Motor neuron (in vitro differentiated cells): Measurements from ENCODE around the gene ZNF555. TPM values are rescaled to one million over a fixed set of nuclear protein-coding genes. Genes with fewer than 3 reads are reported as not detected.

Source experiments
- ATAC-seq, 8 experiments: fragments of 200-7000 bp; cut with Tn5 transposase; replicated peaks in 6 of 8; 2 replicates each; pipeline ENCODE4 v1.8.0; 2021; ENCODE audit warnings: mild to moderate bottlenecking in 8 of 8, moderate library complexity in 8 of 8
- H3K27ac ChIP-seq, 2 donors: fragments of 250-450 bp; sonication (Bioruptor Pico); 2 replicates each; pipeline ENCODE4 v1.9.0; 2021; ENCODE audit warnings: antibody characterized with exemption in 2 of 2, mild to moderate bottlenecking in 2 of 2, moderate library complexity in 1 of 2
- H3K4me1 ChIP-seq, 2 donors: fragments of 250-450 bp; sonication (Bioruptor Pico); replicated peaks in 1 of 2; 2 replicates each; pipeline ENCODE4 v1.6.1; 2021; ENCODE audit warnings: antibody characterized with exemption in 2 of 2, mild to moderate bottlenecking in 2 of 2, moderate library complexity in 1 of 2
- H3K4me3 ChIP-seq, 5 donors: fragments of 250-450 bp; sonication (Bioruptor Pico); 2 replicates each; pipeline ENCODE4 v1.9.0; 2021; ENCODE audit warnings: antibody characterized with exemption in 5 of 5, mild to moderate bottlenecking in 5 of 5, moderate library complexity in 4 of 5
- WGBS, 10 experiments: fragments of 450-650 bp; shearing (Covaris generic); methylation state at CpG; one replicate each; pipeline ENCODE4 v1.0.0; 2022; 5-methylcytosine and 5-hydroxymethylcytosine counted together
- in situ Hi-C, 9 experiments: fragments of 400-800 bp; cut with MboI; loops; one replicate each; pipeline ENCODE4 v1.15.0; 2021; ENCODE audit warnings: low sequenced_read_pairs in 9 of 9, low pct_unique_long_range_greater_than_20kb in 2 of 9; ENCODE audit not compliant: unreplicated experiment in 9 of 9
- total RNA-seq, 8 experiments: library from RNA; unstranded; fragments of 300-600 nt; gene quantifications; 2 replicates each; pipeline versions ENCODE4 v1.2.3 to v1.2.4, GENCODE V29; 2022

ZNF555 gene
- total RNA-seq, 8 experiments from 2014 or later: 1.1 to 11.6 (median 8.7) TPM

DNA sequence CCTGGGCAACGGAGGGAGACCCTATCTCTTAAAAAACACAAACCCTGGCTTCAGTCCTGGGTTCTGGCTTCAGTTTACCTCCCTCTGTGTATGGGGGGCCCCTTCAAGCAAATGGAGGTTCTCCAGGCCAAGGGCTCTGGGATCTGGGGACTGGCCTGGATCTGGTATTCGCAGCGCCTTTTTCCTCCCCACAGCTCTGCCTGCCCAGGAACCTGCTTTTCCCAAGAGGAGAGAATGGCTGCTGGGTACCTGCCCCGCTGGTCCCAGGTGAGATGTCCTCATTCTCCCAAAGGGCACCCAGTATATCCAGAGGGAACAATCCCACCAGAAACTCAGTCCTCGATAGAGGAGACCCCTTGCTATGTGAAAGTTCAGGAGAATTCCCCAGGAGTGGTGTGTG is 18.4 kb upstream of the ZNF555 start:
- Histone ChIP-seq H3K4me3 (no peak overlapping the region), H3K4me1 (no peaks in the 10 kb centered on the region), H3K27ac (no peak overlapping the region)
- no peak for ATAC-seq
- whole genome bisulfite sequencing, 10 experiments: 80 to 100% (median 92%) methylated on average over 1 to 4 of the region's 5 CpGs; no CpG with 5 or more reads in 5 of the 10 experiments
- in situ Hi-C loops: no loop called here

DNA sequence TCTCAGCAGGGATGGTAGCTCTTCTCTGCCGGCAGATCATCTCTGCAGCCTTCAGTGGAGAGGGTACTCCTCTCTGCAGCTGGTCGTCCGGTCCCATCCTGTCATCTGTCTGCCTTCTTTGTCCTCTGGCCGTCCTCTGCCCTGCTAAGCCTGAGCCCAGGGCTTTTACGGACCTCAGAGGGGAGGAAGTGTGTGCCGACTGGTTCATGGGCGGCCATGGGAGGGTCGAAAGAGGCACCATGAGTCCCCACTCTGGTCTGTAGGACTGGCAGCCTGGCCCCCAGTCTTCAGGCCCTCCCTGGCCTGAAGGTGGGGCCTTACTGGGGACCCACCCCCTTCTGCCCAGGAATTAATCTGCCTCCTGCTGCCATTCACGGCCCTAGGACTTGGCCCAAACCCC is 17.6 kb upstream of the ZNF555 start:
- no peak for ATAC-seq
- Histone ChIP-seq H3K4me3 (no peak overlapping the region), H3K4me1 (no peaks in the 10 kb centered on the region), H3K27ac (no peak overlapping the region)
- 72 to 100% (median 100%) methylated on average over 1 to 5 of the region's 9 CpGs; no CpG with 5 or more reads in 5 of the 10 experiments for WGBS, 10 experiments
- in situ Hi-C loops: no loop called here

DNA sequence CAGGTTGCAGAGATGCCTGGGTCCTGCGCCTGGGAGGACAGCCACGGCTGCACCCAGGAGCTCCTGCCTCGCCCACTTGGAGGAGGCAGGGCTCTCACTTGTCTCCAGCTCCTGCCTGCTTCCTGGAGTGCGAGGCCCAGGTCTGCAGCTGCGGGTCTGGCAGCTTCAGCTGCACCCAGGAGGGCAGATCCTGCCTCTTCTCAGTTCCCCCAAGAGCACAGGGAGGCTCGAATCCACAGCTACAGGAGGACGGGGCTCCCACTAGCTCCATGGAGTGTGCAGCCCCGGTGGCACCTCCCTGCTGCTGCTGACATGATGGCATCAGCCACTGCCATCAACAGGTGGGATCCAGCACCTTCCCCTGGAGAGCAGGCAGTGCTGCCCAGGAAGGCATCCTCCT is 17.1 kb upstream of the ZNF555 start:
- in situ Hi-C loops: no loop called here
- no peak for ATAC-seq
- 25 to 100% (median 72%) methylated on average over 1 to 4 of the region's 8 CpGs; no CpG with 5 or more reads in 6 of the 10 experiments for WGBS, 10 experiments
- H3K4me3 ChIP-seq: no peak overlapping the region
- no peak overlapping the region for H3K27ac ChIP-seq
- H3K4me1 ChIP-seq: no peaks in the 10 kb centered on the region

DNA sequence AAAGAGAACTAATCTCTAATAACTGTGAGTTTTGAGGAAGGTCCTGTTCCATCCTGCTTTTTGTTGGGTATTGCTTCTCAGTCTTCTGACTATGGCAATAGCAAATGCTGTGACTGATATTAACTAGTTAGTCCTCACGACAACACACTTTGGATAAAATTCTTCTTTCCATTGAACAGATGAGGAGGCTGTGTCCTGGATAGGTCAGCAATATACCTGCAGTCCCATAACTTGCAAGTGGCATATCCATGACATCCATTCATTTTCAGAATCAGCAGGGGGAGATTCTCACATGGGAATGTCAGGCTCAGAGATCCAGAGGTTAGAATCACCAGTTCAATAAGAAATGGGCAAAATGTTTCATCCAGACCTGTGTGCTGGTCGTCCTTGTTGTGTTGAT is 14.3 kb upstream of the ZNF555 start:
- H3K4me1 ChIP-seq: no peaks in the 10 kb centered on the region
- no peak for ATAC-seq
- in situ Hi-C loops: loop anchor here in 1 of 9 experiments (25.0 kb wide), 1 partner anchor 110 kb away; the partner anchor contains the start of gene ZNF77
- H3K27ac ChIP-seq: no peak overlapping the region
- 57 to 100% (median 78%) methylated on average over 1 to 2 of the region's 2 CpGs; no CpG with 5 or more reads in 4 of the 10 experiments for WGBS, 10 experiments
- H3K4me3 ChIP-seq: no peak overlapping the region

DNA sequence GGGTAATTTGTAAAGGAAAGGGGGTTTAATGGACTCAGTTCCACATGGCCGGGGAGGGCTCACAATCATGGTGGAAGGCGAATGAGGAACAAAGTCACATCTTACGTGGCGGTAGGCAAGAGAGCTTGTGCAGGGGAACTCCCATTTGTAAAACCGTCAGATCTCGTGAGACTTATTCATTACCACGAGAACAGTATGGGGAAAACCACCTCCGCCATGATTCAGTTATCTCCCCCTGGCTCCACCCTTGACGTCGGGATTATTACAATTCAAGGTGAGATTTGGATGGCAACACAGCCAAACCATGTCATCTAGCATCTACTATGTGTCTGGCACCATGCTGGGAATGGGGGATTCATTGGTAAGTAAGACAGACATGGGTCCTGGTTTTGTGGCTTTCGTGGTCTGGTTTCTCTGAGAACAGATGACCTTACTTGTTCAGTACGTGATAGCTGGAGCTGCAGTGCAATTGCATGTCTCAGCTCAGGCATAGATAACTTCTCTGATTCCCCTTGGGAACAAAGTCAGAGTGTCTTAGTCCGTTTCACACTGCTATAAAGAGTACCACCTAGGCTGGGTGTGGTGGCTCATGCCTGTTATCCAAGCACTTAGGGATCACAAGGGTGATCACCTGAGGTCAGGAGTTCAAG is 13.3 kb upstream of the ZNF555 start:
- H3K27ac ChIP-seq: no peak overlapping the region
- no peak overlapping the region for H3K4me3 ChIP-seq
- ATAC-seq: no peak
- 60 to 100% (median 95%) methylated on average over 1 to 12 of the region's 13 CpGs for WGBS, 10 experiments
- H3K4me1 ChIP-seq: no peaks in the 10 kb centered on the region
- in situ Hi-C loops: loop anchor here in 1 of 9 experiments (25.0 kb wide), 1 partner anchor 109 kb away; the partner anchor contains the start of gene ZNF77

DNA sequence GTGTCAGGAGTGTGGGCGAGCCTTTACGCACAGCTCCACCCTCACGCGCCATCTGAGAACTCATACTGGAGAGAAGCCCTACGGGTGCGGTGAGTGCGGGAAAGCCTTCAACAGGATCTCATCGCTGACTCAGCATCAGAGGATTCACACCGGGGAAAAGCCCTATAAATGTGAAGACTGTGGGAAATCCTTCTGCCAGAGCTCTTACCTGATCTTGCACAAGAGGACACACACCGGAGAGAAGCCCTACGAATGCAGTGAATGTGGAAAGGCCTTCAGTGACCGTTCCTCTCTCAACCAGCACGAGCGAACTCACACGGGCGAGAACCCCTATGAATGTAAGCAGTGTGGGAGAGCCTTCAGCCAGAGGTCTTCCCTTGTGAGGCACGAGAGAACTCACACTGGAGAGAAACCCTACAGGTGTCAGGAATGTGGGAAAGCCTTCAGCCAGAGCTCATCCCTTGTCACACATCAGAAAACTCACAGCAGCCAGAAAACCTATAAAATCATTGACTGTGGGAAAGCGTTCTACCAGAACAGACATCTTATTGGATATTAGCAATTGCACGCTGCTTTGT is 6.9 kb upstream of the ZNF555 start:
- no peak for ATAC-seq

GRCh38 chr19:2837430-2837829 is 3.8 kb upstream of the ZNF555 start:
- no peak overlapping the region for H3K27ac ChIP-seq
- H3K4me1 ChIP-seq: peaks cover 0 to 2% of the 10 kb centered on the region in 2 donors
- 56 to 90% (median 80%) methylated on average over 2 to 4 of the region's 4 CpGs; no CpG with 5 or more reads in 6 of the 10 experiments for WGBS, 10 experiments
- no peak overlapping the region for H3K4me3 ChIP-seq
- in situ Hi-C loops: loop anchor here in 1 of 9 experiments (25.0 kb wide), 1 partner anchor 100 kb away; the partner anchor contains the start of gene ZNF77
- ATAC-seq: no peak

More for the DNA sequence above, 6.9 kb upstream of the ZNF555 start:
- no peaks in the 10 kb centered on the region for H3K4me1 ChIP-seq
- no peak overlapping the region for H3K27ac ChIP-seq
- no peak overlapping the region for H3K4me3 ChIP-seq
- in situ Hi-C loops: loop anchor here in 1 of 9 experiments (25.0 kb wide), 1 partner anchor 103 kb away; the partner anchor contains the start of gene ZNF77
- 61 to 100% (median 90%) methylated on average over 1 to 14 of the region's 19 CpGs for WGBS, 10 experiments

DNA sequence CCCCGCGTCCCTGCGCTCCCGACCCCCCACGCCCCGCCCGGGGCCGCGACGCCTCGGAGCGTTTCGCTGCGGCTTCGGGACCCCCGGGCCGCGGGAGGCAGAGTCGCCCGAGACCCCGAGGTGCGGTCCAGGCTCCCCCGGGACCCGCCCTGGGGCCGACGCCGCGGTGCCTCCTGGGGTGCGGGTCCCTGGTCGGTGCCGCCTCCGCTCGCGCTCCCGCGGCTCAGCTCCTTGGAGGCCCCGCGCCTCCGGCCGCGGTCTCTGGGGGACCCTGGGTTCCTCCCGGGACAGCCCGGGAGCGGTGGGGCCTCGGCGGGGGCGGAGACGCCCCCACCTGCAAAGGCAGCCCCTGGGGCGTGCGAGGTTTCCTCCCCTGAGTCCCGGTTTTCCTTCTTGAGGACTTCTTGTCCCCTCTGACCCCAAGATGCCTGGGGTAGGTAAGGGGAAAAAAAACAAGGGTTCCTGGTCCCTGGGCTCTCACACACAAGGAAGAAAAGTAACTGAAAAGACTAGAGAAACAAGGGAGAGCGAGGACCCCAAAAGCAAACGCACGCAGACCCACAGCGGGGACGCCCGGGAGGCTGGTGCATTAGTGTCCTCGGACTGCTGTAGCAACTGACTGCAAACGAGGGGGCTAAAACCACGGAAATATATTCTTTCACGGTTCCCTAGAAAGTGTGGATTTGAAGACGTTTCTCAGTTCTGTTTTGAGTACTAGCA is 740 bp downstream of the ZNF555 start:
- Histone ChIP-seq H3K4me3 (peak overlapping the region; percentile 88 to 94 (median 92)), H3K4me1 (peaks cover 0 to 6% of the 10 kb centered on the region in 2 donors), H3K27ac (peak overlapping the region; percentile 77 to 85)
- peak in 1 of 8 experiments; percentile 1 for ATAC-seq
- whole genome bisulfite sequencing, 10 experiments: 0 to 43% (median 15%) methylated on average over 4 to 13 of the region's 62 CpGs; no CpG with 5 or more reads in 3 of the 10 experiments
- in situ Hi-C loops: loop anchor here in 1 of 9 experiments (25.0 kb wide), 1 partner anchor 95 kb away; the partner anchor contains the start of gene ZNF77

DNA sequence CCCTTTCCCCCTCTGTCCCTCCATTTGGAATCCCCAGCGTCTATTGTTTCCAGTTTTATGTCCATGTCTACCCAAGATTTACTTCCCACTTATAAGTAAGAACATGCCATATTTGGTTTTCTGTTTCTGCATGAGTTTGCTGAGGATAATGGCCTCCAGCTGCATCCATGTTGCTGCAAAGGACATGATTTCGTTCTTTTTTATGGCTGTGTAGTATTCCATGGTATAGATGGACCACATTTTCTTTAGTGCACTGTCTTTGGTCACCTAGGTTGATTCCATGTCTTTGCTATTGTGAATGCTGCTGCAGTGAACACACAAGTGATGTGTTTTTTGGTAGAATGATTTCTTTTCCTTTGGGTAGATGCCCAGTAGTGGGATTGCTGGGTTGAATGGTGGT is 3.8 kb downstream of the ZNF555 start:
- in situ Hi-C loops: loop anchor here in 1 of 9 experiments (25.0 kb wide), 1 partner anchor 92 kb away; the partner anchor contains the start of gene ZNF77
- H3K27ac ChIP-seq: no peak overlapping the region
- 41 to 100% (median 67%) methylated on average over 1 to 2 of the region's 2 CpGs; no CpG with 5 or more reads in 5 of the 10 experiments for WGBS, 10 experiments
- no peak overlapping the region for H3K4me3 ChIP-seq
- ATAC-seq: no peak
- H3K4me1 ChIP-seq: peaks cover 0 to 6% of the 10 kb centered on the region in 2 donors

DNA sequence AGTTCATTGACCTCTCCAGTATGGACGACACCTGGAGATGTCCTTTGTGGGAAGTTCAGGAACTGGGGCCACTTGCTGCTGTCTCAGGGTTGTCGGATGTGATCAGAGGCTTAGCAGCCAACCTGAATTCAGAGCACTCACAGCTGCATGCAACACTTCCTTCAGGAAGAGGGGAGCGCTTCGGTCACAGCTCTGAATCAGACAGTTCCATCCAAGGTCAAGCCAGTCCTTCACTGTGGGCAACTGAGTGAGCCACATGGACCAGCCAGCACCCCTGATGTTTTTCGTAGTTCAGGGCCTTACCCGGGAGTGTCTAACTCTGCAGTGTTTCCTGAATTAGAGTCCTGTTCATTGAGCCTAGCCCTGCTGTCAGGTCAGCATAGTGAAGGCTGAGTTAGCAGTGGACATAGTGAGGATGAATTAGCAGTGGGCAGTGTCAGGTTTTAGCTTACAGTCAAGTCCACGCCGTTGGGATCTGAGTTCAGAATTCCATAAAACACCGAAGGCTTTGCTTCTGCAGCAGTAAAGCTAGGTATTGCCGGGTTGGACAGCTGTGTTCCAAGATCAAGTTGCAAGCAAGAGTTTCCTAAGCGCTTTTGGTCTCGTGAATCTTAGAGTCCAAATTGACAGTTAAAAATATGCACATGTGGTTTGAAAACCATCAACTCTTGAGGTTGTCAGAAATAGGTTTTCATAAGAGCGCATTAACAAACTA is 5.1 kb downstream of the ZNF555 start:
- Histone ChIP-seq H3K4me3 (no peak overlapping the region), H3K27ac (no peak overlapping the region), H3K4me1 (peaks cover 0 to 6% of the 10 kb centered on the region in 2 donors)
- in situ Hi-C loops: loop anchor here in 1 of 9 experiments (25.0 kb wide), 1 partner anchor 91 kb away; the partner anchor contains the start of gene ZNF77
- no peak for ATAC-seq
- WGBS, 10 experiments: 54 to 98% (median 87%) methylated on average over 2 to 10 of the region's 13 CpGs; no CpG with 5 or more reads in 1 of the 10 experiments

- Histone ChIP-seq H3K4me1 (peaks cover 0 to 3% of the 10 kb centered on the region in 2 donors), H3K27ac (no peak overlapping the region), H3K4me3 (no peak overlapping the region)
- in situ Hi-C loops: loop anchor here in 1 of 9 experiments (25.0 kb wide), 1 partner anchor 90 kb away; the partner anchor contains the start of gene ZNF77
- WGBS, 10 experiments: 69 to 100% (median 94%) methylated on average over 1 to 3 of the region's 3 CpGs; no CpG with 5 or more reads in 1 of the 10 experiments
- ATAC-seq: no peak
These were observed 6.2 kb downstream of the ZNF555 start for GRCh38 chr19:2847507-2847906.

- Histone ChIP-seq H3K27ac (no peak overlapping the region), H3K4me3 (no peak overlapping the region), H3K4me1 (no peaks in the 10 kb centered on the region)
- in situ Hi-C loops: loop anchor here in 1 of 9 experiments (25.0 kb wide), 1 partner anchor 89 kb away; the partner anchor contains the start of gene ZNF77
- no peak for ATAC-seq
- WGBS, 10 experiments: 80 to 100% (median 90%) methylated on average over 1 to 3 of the region's 4 CpGs; no CpG with 5 or more reads in 5 of the 10 experiments
These were observed 7.3 kb downstream of the ZNF555 start for GRCh38 chr19:2848616-2849015.
